CD1c-positive myeloid dendritic cell (primary cell): ENCODE measurements around the gene OR1G1.
"Not testable (repeated sequence)": the region's sequence is repeated elsewhere in the genome, so short reads cannot be mapped to it uniquely, and the experiment has no call there.

Experiments
- DNase-seq: peaks from one replicate; pipeline ENCODE4 v3.0.0-alpha.2; 2016; ENCODE audit errors: extremely low spot score

Gene OR1G1

GRCh38 chr17:3127451-3127850 is at the start of gene OR1G1:
Gene OR1G1 (minus strand): TSS chr17:3127551. CDS start chr17:3127551, 0 bp downstream.
- DNase-seq, result no peak

GRCh38 chr17:3167574-3167973 is 40.2 kb upstream of the OR1G1 start:
- peak; percentile 58 for DNase-seq

- DNase-seq, result peak; percentile 63
Observed at GRCh38 chr17:3157218-3157617, 29.9 kb upstream of the OR1G1 start.

- DNase-seq, result not testable (repeated sequence)
Observed at GRCh38 chr17:3137494-3137893, 10.1 kb upstream of the OR1G1 start.

GRCh38 chr17:3104322-3104721 is 23.0 kb downstream of the OR1G1 start, which contains the start of gene OR1D2:
Gene OR1D2 (minus strand): TSS chr17:3104422. CDS start chr17:3092996, 11,426 bp downstream.
- no peak for DNase-seq
